Measurements from ENCODE around the gene MEIS1. TPM values are rescaled to one million over a fixed set of nuclear protein-coding genes. Genes with fewer than 3 reads are reported as not detected.

MEIS1 gene
- total RNA-seq, 1 donor from 2014 or later, result 107 TPM

- DNase-seq (ENCODE audit: low read depth, low spot score), result no peak
- H3K4me1 Mint-ChIP-seq, result peaks cover 54% of the 10 kb centered on the region
- no peak for TF ChIP-seq CTCF (conservative IDR thresholded peaks at IDR 0.05)
- H3K27me3 Mint-ChIP-seq (ENCODE audit: low read depth), result no peaks in the 10 kb centered on the region
- no peak overlapping the region for H3K4me3 Mint-ChIP-seq
- no peaks in the 10 kb centered on the region for H3K36me3 Mint-ChIP-seq (ENCODE audit: low read depth)
- no peaks in the 10 kb centered on the region for H3K9me3 Mint-ChIP-seq
- no peak overlapping the region for H3K27ac Mint-ChIP-seq (ENCODE audit: unreplicated experiment)
These were observed 128.5 kb downstream of the MEIS1 start for GRCh38 chr2:66563473-66563872.

- DNase-seq (ENCODE audit: low read depth, low spot score), result no peak
- no peak overlapping the region for H3K27ac Mint-ChIP-seq (ENCODE audit: unreplicated experiment)
- no peak overlapping the region for H3K4me3 Mint-ChIP-seq
- H3K27me3 Mint-ChIP-seq (ENCODE audit: low read depth), result no peaks in the 10 kb centered on the region
- H3K9me3 Mint-ChIP-seq, result no peaks in the 10 kb centered on the region
- TF ChIP-seq CTCF (conservative IDR thresholded peaks at IDR 0.05), result no peak
- no peaks in the 10 kb centered on the region for H3K36me3 Mint-ChIP-seq (ENCODE audit: low read depth)
- H3K4me1 Mint-ChIP-seq, result peaks cover 72% of the 10 kb centered on the region
These were observed 130.4 kb downstream of the MEIS1 start for GRCh38 chr2:66565291-66565690.

GRCh38 chr2:66566726-66567399 is 131.9 kb downstream of the MEIS1 start:
- DNase-seq (ENCODE audit: low read depth, low spot score), result no peak
- H3K27ac Mint-ChIP-seq (ENCODE audit: unreplicated experiment), result no peak overlapping the region
- H3K4me3 Mint-ChIP-seq, result peak overlapping the region; percentile 16
- no peak for TF ChIP-seq CTCF (conservative IDR thresholded peaks at IDR 0.05)
- H3K27me3 Mint-ChIP-seq (ENCODE audit: low read depth), result no peaks in the 10 kb centered on the region
- peaks cover 2% of the 10 kb centered on the region for H3K36me3 Mint-ChIP-seq (ENCODE audit: low read depth)
- peaks cover 71% of the 10 kb centered on the region for H3K4me1 Mint-ChIP-seq
- H3K9me3 Mint-ChIP-seq, result no peaks in the 10 kb centered on the region

GRCh38 chr2:66567729-66568128 is 132.8 kb downstream of the MEIS1 start:
- H3K27ac Mint-ChIP-seq (ENCODE audit: unreplicated experiment), result no peak overlapping the region
- H3K27me3 Mint-ChIP-seq (ENCODE audit: low read depth), result no peaks in the 10 kb centered on the region
- peaks cover 4% of the 10 kb centered on the region for H3K36me3 Mint-ChIP-seq (ENCODE audit: low read depth)
- H3K4me1 Mint-ChIP-seq, result peaks cover 66% of the 10 kb centered on the region
- no peaks in the 10 kb centered on the region for H3K9me3 Mint-ChIP-seq
- H3K4me3 Mint-ChIP-seq, result no peak overlapping the region
- no peak for TF ChIP-seq CTCF (conservative IDR thresholded peaks at IDR 0.05)
- DNase-seq (ENCODE audit: low read depth, low spot score), result no peak

- DNase-seq (ENCODE audit: low read depth, low spot score), result no peak
- Mint-ChIP-seq H3K4me1 (peaks cover 64% of the 10 kb centered on the region), H3K27me3 (ENCODE audit: low read depth) (peaks cover under 1% of the 10 kb centered on the region), H3K27ac (ENCODE audit: unreplicated experiment) (peak overlapping the region; percentile 60), H3K36me3 (ENCODE audit: low read depth) (peaks cover 4% of the 10 kb centered on the region), H3K4me3 (peak overlapping the region; percentile 5), H3K9me3 (no peaks in the 10 kb centered on the region)
- no peak for TF ChIP-seq CTCF (conservative IDR thresholded peaks at IDR 0.05)
These were observed 133.8 kb downstream of the MEIS1 start for GRCh38 chr2:66568650-66569300.

Measured in neural crest cell (in vitro differentiated cells).